GM12801 (cell line): ENCODE measurements around the gene LIN54.

Source experiments
- CTCF ChIP-seq: IDR thresholded peaks from one replicate; pipeline ENCODE4 v1.5.1; 2011; ENCODE audit warnings: control low read depth; ENCODE audit not compliant: insufficient read length; ENCODE audit errors: extremely low read depth

The LIN54 gene

DNA sequence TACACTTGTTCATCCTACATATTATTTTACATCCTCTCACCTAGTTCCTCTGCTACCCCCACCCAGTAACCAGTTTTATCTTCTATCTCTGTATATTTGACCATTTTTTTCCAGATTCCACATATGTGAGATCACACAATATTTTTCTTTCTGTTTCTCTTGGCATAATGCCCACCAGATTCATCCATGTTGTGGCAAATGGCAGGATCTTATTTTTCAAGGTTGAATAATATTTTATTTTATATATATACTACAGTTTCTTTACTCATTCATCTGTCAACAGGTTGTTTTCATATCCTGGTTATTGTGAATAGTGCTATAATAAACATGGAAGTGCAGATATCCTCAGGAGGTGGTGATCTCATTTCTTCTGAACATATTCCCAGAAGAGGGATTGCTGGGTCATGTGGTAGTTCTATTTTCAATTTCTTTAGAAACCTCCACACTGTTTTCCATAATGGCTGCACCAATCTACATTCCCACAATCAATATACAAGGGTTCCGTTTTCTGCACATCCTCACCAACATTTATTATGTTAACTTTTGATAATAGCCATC lies 61.9 kb downstream of the LIN54 start:
- no peak for TF ChIP-seq CTCF

- no peak for TF ChIP-seq CTCF
Observed at GRCh38 chr4:82947498-82947897, 63.1 kb downstream of the LIN54 start.

DNA sequence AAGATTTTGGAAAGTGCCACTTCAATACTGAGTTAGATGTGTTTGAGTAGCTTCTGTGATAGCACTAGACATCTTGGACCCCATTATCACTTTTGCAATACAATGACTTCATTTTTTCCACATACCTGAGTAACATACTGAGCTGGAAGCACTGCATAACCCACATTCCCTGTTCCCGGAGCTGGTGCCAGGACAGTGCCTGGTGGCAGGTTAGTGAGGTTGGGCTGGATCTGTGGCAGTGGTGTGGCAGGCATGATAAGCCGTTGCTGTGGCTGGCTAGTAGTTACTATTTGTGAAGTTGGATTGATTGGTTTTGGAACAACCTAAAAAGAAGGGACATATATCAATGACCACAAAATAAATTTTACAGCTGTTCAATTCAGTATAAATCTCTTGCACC lies 71.2 kb downstream of the LIN54 start:
- no peak for TF ChIP-seq CTCF

DNA sequence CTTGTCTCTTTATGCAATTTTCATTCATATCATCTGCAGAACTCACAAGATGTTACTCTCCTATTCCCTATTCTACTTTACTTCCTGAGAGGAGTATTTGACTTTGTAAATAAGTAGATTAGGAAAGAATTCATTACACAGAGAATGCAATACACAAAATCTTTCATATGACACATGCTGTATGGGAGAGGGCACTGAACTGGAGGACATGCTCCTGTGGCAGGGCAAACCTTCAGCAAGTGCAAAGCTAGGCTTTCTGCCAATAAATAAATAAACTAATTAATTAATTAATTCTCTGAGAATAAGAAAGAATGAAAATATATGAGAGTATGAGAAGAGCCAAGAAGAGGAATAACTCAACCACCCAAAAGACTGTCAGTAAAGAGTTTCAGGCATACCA lies 76.2 kb downstream of the LIN54 start:
- TF ChIP-seq CTCF = no peak

DNA sequence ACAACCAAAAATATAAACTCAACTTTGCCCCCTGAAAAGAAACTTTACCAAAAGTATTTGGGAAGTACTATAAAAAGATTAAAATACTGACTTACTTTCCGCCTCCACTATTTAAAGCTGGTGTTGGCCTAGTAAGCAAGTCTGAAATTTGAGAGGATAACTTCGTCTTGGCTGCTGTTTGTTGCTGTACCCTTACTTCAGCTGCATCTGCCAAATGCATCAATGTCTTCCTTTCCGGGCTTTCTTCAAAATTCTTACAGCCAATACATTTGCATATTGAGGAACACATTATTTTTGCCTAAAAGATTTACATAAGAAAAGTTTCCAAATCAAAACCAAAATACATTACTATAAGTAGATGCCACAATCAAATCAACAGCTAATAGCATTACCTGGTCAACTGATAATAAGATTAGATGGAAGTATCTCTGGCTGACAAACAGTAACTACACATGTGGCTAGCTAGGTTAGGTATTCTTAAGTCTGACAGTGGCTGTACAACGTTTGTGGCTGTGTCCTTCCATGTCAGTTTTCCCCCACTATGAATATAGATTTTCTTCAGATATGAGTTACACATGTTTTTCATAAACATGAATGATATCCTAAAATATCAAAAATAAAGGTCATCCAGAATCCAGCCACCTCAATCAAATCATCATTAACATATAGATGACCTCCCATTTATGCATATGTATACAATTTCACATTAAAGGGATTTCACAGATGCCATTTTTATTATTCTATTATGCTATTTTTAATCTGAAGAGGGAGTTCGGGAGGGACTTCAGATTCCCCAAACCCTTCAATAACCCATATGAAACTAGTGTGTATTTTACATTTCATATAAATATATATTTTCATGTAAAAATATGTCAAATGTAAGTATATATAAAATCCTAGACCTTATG lies 79.5 kb downstream of the LIN54 start:
- no peak for TF ChIP-seq CTCF

DNA sequence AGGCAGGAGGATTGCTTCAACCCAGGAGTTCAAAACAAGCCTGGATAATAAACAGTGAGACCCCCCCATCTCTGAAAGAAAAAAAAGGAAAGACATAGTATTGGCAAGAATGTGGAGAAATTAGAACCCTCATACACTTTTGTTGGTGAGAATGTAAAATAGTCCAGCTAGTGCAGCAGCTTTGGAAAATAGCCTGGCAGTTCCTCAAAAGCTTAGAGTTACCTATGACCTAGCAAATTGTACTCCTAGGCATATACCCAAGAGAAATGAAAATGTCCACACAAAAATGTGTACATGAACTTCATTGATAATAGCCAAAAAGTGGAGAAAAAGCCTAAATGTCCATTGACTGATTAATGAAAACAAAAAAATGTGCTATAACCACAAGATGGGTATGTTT lies 88.8 kb downstream of the LIN54 start:
- TF ChIP-seq CTCF = no peak

- no peak for TF ChIP-seq CTCF
Observed at GRCh38 chr4:82919386-82919785, 91.2 kb downstream of the LIN54 start.
